Right hindlimb (tissue), 1 donor: Measurements from ENCODE around the gene FGF12.

Source experiments
- DNase-seq: peaks from one replicate; pipeline ENCODE4 v3.0.0-alpha.2; 2018

Gene FGF12

DNA sequence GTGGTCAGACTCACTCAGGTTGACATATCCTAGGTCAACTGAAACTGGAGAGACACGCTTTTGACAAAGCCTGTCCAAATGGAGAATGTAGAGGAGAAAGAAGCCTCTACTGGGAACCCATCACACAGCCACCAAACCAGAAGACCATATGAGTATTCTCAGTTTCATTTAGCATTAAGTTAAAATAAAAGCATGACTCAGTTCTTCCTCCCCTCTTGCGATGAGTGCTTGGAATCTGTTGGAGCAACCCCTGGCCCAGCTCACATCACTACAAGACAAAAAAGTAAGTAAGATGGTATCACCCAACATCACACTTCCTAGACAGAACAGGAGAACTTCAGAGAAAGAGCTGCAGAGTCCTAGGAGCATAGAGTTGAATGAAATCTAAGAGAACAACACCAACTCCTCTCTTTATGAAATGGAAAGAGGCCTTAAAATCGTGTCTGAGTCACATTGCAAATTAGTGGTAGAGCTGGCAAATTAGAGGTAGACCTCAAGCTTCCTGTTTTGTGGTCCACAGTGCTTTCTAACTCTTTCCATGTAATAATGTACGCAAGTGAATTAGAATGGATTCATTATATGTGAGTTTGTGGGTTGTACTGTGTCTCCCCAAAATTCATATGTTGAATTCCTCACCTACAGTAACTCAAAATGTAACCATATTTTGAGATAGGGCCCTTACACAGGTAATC is 51.2 kb downstream of the FGF12 start:
- DNase-seq, result no peak

DNA sequence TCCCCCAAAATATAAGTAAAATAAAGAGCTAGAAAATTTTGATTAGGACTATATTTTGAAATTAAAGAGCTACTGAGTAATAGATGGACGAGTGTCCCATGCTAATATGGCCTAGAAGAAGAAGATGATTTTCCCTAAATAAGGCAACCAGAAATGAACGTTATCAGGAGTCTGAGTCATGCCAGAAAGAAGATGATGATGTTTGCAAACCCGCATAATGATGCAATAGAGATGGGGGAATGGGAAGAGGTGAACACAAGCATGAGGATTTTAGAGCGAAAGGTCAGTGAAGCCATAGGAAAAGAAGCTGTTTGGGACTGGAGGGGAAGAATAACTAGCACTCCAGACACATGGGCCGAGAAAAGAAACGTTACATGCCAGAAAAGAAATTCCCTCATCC is 71.7 kb downstream of the FGF12 start:
- no peak for DNase-seq

DNA sequence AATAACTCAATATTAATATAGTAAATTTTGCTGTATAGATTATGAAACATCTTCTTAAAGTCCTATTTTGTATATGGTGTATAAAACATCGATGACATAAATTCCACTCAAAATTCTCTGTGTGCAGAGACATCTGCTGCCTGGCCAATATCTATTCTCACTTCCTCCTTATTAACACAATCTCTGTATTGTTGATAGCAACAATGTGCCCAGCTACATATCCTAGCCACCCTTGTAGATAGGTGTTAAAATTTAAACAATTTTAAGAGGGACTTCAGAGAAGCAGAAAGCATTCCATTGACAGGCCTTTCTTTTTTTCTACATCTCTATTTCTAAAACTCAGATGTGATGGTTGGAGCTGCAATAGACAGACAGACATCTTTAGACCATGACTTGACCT is 72.3 kb downstream of the FGF12 start:
- no peak for DNase-seq

DNA sequence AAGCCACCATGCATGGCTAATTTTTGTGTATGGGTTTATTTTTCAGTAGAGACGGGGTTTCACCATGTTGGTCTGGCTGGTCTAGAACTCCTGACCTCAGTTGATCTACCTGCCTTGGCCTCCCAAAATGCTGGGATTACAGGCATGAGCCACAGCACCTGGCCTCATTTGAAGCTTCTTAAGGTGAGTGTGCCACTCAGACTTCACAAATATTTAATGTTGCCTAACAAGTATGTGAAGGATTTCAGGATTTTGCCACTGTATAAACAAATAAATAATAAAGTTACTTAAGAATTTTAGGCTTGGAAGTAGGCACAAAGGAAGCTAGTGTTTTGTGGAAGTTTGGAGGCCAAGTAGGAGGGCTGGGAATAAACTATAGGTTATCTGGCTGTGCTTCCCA is 73.5 kb downstream of the FGF12 start:
- DNase-seq, result no peak

DNA sequence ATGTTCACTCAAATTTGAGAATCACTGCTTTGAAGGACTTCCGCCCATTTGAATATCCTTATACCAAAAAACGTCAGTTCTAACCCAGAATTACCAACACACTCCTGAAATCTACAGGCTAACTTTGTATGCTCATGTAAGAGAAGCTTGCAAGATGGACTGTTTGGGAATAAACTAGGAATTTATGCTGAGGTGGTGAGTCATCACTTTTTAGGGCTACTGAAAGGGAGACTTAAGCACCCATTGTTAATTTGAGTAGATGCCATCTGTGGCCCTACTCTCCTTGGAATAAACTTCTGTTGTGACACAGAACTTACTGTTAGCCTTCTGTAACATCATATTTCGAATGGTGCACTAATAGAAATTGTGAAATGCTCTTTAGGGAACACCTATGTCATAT is 74.6 kb downstream of the FGF12 start:
- DNase-seq, result no peak

DNA sequence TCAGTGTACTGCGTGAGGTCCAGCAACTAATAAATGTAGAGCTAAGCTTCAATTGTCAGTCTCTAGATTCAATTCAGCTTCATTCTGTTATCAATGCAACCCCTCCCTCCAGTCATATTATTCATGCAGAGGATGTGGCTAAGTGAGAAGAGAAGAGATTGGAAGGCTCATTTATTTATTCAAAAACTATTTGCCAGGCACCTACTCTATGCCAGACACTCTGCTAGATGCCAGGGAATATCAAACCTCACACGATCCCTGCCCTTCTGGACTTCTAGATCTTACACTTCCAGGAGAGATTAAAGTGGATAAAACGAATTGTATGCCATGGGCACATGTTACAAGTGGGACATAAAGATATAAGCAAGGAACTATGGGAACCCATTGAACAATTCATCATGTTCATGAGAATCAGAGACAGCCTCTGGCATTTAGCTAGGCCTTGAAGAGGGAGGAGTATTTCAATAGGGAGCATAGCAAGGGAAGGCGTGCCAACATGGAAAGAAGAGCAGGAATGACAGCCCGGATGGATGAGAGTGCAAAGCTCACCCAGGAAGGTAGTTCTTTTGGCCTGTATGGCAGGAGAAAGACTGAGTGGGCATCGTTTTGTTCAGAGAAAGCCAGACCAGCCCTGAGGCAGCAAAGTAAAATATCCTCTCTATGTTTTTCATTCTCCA is 75.4 kb downstream of the FGF12 start:
- DNase-seq, result no peak

DNA sequence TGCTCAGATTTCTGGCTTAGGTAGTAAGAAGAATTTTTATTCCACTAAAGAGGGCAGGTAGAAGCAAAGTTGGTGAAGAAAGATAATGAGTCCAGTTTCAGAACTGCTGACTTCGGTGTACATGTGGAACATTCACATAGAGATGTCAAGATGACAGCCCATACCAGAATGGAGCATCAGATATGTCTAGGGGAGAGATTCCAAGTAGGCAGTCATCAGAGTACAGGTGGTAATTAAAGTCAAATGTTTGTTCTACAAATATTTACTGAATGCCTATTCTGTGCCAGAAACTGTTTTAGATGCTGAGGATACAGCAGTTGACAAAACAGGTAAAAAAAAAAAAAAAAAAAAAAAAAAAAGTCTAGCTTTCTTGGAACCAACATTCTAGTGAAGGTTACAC is 81.9 kb downstream of the FGF12 start:
- DNase-seq, result no peak

DNA sequence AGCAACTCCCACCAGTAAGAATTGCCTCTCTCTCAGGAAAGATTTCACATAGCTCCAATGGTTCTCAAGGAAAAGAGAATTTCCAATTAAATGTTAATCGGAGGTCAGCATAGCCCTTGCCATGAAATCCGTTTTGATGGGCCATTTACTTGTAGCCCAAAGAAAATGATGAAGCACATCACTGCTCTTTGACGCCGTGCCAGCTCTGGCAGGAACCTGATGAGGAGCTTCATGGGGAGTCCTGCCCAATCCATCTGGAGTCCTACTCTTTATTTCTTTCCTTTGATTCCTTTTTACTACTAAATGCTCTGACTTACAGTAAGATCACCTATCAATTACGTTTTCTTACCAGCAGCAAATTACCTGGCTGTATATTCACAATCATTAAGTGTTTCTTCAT is 84.7 kb downstream of the FGF12 start:
- DNase-seq, result peak; percentile 23

DNA sequence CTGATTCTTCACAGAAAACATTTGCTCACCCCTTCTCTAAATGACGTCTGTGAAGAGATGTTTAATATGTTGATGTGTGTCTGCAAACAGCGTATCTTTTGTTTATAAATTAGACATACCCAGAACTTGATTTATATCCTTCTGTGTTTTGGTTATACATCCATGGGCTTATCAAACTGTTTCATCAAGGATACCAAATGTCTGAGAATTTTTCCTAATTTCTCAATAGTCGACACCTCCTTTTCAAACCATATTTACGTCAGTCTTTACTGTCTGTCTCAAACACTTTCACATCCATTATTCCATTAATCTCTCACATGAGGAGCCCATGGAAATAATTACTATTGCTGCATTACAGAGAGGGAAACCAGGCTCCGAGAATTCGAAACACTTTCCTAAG is 85.4 kb downstream of the FGF12 start:
- DNase-seq, result no peak

DNA sequence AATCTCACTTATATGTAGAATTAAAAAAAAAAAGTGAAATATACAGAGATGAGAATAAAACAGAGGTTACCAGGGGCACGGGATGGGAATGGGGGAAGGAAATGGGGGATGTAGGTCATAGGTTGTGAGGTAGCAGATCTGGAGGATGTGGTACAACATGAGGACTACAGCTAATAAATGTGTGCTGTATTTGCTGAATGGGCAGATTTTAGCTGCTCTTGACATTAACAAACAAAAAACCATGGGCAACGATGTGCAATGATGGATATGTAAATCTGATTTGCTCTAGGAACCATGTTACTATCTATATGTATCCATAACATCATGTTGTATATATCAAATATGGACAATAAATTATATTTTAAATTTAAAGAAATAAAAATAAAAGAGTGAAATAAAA is 87.4 kb downstream of the FGF12 start:
- DNase-seq, result no peak

DNA sequence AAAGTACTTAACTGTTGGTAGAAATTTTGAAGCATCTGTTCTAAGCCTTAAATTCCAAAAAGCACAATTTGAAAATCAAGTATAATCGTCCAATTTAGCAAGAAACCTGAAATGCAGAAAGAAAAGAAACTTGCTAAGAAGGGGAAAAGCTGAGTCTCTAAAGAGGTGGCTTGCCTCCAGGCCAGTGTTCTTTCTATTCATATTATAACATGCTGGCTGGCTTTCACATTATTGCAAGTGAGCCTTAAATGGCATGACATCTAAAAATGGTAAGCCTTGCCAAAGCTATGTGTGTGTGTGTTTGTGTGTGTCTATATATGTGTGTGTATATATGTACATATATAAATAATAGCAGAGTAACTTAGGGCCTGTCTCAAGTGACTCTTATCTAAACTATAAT is 89.5 kb downstream of the FGF12 start:
- DNase-seq, result no peak

DNA sequence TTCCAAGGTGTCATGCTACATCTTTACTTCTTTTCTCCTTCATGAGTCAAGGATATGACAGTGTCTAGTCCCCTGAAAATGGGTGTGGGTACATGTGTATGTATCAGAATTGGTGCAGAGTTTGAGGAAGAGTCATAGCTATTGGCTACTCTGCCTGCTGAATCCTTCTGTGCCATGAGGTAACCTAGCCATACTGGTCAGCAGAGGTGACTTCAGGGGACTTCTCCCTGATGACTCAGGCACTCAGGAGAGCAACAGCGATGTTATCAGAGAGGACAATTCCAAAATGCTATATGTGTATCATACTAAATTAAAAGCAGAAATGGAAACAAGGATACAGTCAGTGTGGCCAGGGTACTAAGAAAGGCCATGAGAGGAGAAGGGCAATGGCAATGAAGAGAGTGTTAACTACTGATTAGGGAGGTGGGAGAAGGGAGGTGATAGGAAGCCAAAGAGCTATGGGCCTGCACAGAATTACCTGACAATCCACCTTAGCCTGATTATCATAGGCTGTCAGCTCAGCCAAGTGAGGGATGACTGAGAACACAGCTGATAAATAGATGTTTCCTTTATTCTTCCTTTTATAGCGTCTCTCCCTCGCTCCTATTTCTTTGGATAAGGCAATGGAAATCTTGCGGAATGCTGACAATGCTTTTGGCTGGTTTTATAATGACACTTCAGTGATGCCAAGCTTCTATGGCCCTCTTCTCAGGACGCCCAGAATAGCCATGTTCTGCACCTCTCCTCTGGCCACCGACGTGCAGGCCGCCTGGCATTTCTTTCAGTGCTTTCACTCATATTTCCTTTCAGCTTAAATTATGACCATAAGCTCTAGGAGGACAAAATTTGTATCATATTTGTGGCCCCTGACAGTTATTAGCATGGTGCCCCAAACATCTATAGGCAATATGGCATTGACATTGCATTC is 90.6 kb downstream of the FGF12 start:
- DNase-seq, result no peak

DNA sequence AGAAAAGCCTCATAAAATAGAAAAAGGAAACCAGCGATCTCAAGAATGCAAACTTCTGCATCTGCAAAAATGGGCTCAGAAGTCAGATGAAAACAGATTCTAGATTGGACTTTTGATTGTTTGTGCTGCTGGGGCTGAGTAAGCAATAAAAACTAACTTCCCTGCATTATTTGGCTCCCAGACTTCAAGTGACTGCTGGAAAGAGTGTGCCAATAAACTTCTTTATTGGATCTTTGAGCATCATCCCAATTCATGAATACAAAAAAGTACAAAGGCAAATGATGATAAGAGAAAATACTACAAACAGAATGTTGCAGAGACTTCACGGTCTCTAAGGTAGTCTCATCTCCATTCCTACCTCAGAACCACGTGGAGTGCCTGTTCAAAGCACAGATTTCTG is 97.9 kb downstream of the FGF12 start:
- DNase-seq, result no peak

DNA sequence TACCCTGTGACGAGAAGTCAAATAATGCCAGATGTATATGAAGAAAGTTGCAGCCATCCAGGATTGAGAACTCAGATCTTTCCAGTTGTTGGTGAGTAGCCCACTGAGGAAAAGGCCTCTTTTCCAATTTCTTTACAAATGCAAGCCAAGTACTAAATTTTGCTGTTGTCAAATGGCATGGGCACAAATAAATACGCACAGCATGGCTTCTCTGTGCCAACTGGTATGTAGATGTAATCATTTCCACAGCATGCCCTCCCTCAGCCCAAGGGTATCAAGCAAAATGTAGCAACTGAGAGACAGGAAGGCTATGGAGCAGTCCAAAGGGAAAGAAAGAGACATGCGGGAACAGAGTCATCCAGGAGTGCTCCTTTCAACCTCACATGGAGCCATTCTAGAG is 105.4 kb downstream of the FGF12 start:
- no peak for DNase-seq

DNA sequence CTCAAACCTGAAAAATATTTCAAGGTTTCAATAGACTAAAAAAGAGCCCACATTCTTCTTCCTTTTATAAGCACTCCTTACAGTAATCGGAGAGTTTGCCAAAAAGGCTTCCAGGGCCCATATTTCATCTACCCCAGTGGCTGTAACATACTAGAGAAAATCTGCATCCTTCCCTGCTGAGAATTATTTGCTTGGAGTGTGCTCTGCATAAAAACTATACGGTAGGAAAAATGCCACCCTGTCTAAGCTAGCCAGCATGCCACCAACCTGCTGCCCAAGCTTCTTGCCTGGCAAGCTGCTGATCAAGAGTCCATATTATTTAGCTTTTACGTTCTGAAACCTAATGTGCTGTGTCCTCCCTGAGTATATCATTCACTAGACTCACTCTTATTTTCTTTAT is 107.1 kb downstream of the FGF12 start:
- no peak for DNase-seq

DNA sequence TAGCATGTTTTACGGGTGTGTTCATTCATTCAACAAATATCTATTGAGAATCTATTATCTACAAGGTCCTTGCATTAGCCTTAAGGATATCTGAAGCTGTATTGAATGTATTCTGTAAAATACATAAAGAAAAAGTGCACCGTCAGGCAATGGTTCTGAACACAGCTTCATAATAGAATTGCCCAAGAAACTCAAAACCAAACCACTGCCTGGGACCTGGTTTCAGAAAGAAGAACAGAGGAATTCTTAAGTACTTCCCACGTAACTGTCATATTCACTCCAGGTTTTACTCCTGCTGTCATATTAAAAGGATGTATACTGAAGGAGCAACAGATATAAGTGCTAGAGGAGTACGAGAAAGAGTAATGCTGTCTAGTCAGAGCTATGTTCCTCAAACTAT is 115.9 kb downstream of the FGF12 start:
- no peak for DNase-seq

DNA sequence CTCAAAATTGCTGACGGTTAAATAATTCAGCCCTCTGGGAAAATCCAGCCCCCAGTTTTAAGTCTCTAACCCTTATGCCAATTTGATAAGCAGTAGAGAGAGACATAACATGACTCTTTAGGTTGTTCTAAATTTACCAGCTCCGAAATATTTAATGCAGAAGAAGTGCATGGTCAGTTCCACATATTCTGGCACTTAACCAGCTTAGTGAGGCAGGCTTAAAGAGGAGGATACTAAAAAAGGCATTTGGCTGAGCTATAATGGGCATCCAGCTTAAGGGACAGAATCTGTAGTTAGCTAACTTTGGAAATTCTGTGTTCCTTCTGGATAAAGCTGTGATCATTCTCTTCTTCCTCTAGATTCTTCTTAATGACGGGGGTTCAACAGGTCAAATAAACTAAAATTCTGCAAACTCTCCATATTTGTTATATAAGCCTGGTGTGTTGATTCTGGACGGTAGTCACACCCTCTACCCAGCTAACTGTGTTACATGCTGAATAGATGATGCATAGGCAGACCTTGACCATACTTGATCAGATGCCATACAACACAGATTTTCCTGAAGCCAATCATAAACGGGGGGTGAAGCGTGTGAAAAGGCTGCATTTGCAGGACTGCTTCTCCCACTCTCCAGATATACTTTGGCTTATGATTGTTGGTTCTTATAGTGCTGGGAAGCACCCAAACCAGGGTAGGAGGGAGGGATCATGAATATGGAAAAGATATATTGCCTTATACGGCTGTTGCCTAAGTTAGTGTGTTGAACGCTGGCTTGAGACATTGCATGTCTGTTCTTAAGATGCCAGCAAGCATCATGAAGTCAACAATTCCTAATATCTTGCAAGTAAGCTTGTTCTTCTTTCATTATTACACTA is 118.4 kb downstream of the FGF12 start:
- DNase-seq, result no peak

DNA sequence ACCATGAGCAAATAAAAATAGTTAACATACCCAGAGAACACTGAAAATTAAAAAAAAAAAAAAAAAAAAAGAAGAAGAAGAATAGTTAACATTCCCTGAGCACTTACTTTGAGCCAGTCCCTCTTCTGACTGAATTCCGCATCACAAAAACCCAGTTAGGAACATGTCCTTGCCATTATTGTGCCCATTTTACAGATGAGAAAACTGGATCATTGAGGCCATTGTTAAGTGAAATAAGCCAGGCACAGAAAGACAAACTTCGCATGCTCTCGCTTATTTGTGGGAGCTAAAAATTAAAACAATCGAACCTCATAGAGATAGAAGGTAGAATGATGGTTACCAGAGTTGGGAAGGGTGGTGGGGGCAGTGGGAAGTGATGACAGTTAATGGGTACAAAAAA is 119.5 kb downstream of the FGF12 start:
- DNase-seq, result no peak

DNA sequence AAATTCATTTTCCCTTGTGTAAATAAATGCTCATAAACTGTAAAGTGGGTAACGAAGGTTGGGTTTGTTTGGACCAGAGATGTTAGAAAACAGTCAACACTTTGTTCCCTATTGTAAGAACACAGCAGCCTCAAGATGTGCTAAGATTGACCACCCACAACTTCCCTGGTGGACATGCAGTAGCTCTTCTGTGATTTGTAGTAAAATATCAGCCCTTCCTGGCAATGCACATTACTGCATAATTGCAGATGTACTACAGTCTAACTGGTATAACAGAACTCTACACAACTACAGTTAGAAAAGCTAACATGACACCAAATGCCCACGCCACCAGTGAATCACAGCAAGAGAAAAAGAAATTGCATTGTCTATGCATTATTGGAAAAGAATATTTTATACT is 129.4 kb downstream of the FGF12 start:
- DNase-seq, result no peak

DNA sequence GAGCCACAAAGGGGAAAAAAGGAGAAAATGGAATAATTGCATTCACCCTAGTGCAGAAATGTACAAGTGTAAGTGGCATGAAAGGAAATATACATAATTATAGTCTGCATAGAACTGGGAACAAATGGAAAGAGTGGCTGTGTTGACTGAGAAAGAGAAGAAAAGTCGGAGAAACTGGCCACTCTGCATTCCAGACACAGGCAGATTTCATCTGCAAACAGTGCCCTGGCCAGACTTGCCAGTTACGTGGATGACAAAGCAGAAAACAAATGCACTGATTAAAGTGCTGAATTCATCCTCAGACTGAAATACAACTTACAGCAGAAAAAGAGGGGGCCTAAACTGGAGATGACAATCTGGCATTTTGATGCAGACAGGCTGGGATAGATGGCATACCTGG is 129.8 kb downstream of the FGF12 start:
- no peak for DNase-seq

DNA sequence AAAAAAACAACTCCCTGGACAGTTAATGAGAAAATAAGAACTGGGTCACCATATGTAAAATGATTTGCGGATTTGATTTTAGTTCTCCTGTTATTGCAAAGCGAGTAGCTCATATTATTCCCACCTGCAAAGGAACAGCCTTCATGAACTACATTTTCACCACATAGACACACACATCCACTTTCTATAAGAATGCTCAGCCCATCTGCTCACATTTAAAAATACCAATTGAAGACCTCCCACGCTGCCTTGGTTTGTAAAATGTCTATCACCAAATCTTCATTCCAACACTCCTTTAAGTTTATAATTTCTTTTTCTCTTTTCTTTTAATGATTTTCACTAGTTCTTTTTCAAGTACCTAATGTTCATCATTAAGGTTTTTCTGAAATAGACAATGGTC is 148.6 kb downstream of the FGF12 start:
- DNase-seq, result no peak

DNA sequence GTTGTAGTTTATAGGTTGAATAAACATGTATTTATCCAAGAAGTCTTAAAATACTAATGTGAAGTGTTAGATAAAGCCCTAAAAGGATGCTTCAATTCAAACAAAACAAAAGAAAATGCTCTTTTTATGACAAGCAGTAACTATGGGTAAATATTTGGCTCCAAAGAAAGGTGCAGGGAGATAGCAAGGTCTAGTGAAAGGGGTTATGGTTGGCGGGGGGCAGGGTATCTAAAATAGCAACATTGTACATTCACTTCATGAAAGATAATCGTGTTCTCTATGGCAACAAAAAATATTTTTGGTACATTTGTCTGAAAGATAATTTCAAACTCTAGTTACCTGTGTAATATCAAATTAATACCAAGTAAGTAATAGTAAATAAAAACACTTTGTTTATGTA is 149.5 kb downstream of the FGF12 start:
- DNase-seq, result no peak

DNA sequence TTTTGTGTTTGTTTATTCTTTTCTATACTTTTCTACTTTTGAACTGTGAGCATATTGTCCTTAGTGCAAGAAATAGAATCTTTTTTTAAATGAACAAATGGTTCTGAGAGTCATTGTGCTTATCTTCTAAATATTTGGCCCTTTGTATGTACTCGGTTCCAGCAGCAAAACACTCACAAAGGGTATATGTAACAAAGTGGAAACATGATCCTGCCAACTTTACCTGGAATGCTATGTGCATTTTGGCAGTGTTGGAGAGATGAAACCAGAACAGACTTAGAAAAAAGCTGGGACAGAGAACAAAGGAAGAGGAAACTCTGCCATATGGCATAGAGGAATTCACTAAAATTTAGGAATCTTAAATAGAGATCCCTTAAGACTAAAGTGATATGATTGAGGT is 150.1 kb downstream of the FGF12 start:
- no peak for DNase-seq
